GM10248 (cell line): Measurements from ENCODE around the gene MFAP3.

Experiments used
- CTCF ChIA-PET: fragments of 300-600 bp; sonication (Branson Sonifier 250); formaldehyde crosslinking; extraction: SDS; loops from one replicate; lab custom pipeline; 2021; ENCODE audit warnings: antibody characterized with exemption; lab: Yijun Ruan, JAX
- POLR2A ChIA-PET: fragments of 350-650 bp; sonication (Branson Sonifier 250); formaldehyde crosslinking; extraction: SDS; loops from one replicate; lab custom pipeline; 2020; ENCODE audit warnings: antibody characterized with exemption; lab: Yijun Ruan, JAX
- DNase-seq: peaks from one replicate; pipeline ENCODE4 v3.0.0; 2012; ENCODE audit errors: extremely low spot score
- TF ChIP-seq, protein P1 (sequence below): IDR thresholded peaks from 2 replicates; pipeline ENCODE4 v1.5.1; 2012; ENCODE audit warnings: mild to moderate bottlenecking, low read depth; ENCODE audit errors: extremely low read depth, missing control alignments, control extremely low read depth

MFAP3 gene

DNA sequence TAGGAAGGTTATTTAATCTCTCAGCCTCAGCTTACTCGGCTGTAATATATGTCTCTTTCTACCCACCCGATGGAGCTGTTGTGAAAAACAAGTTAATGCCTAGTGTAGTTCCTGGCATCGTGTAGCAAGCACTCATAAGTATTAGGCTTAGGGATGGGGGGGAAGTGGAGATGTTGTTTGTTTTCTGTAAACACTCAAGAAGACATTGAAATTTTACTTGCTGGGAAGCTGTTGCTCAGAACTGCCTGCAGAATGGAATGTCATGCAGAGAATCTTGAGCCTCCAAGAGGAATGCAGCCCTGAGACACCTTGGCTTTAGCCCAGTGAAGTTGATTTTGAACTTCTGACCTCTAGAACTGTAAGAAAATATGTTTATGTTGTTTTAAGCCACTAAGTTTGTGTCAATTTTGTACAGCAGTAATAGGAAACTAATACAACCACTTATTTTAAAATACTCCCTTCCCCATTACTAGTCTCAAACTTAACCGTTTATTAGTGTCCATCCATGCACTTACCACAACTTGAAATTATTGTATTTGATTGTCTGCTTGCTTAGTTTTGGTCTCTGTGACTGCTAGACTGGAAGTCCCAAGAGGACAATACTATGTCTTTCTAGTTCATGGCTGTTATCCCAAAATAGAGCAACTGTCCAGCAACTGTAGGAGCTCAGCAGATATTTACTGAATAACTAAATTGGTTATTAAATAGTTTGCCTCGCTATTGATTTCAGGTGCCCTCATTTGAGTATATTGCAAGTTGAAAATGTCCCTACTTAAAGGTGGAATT, 53.8 kb downstream of the MFAP3 start:
- CTCF ChIA-PET, result interaction anchor here (1.2 to 1.6 kb wide), 2 partner anchors 17 to 97 kb away, joined by 3 to 4 read pairs; partner anchors contain the start of gene GALNT10
- DNase-seq, result no peak
- POLR2A ChIA-PET, result no interaction called here
- TF ChIP-seq, protein P1, sequence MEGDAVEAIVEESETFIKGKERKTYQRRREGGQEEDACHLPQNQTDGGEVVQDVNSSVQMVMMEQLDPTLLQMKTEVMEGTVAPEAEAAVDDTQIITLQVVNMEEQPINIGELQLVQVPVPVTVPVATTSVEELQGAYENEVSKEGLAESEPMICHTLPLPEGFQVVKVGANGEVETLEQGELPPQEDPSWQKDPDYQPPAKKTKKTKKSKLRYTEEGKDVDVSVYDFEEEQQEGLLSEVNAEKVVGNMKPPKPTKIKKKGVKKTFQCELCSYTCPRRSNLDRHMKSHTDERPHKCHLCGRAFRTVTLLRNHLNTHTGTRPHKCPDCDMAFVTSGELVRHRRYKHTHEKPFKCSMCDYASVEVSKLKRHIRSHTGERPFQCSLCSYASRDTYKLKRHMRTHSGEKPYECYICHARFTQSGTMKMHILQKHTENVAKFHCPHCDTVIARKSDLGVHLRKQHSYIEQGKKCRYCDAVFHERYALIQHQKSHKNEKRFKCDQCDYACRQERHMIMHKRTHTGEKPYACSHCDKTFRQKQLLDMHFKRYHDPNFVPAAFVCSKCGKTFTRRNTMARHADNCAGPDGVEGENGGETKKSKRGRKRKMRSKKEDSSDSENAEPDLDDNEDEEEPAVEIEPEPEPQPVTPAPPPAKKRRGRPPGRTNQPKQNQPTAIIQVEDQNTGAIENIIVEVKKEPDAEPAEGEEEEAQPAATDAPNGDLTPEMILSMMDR, result no peak

DNA sequence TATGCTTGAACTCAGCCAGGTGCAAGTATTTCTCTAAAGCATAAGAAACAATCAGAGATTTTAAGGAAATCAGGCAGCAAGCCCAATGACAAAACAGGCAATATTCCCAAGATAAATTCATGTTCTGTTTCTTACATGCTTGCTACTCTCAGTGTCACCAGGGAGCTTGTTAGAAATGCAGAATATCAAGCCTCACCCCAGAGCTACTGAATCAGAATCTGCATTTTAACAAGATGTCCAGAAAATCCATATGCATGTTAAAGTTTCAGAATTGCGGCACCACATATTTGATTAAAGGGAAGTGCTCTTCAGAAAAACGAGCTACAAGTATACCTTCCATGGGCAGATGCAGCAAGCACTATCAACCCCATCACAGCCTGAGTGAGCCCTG, 54.4 kb downstream of the MFAP3 start:
- POLR2A ChIA-PET, result no interaction called here
- no peak for DNase-seq
- TF ChIP-seq, protein P1, result no peak
- CTCF ChIA-PET, result interaction anchor here (1.0 to 1.6 kb wide), 4 partner anchors 17 to 128 kb away, joined by 3 to 4 read pairs (median 4); no protein-coding TSS in a partner anchor

DNA sequence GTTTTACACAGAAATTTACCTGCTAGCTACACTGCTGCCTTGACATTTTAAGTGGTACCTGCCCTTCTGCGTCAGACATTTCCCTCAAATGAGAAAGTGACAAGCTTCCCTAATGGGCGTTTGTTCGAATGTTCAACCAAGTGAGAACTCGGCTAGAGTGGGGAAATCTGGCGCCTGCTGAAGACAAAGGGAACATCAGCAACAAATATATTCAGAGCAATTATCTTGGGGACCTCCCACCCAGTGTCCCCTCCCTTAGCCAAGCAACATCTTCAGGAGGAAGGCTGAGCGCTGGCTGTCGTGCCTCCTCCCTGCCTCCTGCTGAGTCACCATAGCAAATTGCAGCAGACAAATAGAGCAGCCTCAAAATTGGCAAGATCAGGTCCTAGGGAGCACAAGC, 57.1 kb downstream of the MFAP3 start:
- no peak for DNase-seq

DNA sequence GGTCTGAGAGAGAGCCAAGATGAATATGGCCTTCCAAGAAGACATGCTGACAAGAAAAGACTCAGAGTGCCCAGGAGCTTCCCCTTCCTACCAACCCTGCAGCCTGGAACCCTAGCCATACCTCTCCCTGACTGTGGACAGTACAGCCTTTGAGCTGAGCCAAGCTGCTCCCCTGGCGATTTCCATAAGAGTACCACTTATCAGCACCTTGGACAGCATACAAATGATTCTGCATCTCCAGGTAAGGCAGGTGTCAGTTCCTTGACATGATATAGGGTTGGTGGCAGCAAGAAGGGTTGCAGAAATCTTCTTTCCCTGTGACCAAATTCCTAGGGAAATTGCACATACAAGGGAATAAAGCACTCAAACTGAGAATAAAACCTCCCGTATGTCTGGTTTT, 58.3 kb downstream of the MFAP3 start:
- TF ChIP-seq, protein P1, result no peak
- ChIA-PET POLR2A (no interaction called here), CTCF (interaction anchor here (0.9 to 2.3 kb wide), 5 partner anchors 15 to 308 kb away, joined by 3 to 9 read pairs (median 4); no protein-coding TSS in a partner anchor)
- DNase-seq, result no peak

More for the DNA sequence above, 57.1 kb downstream of the MFAP3 start:
- CTCF ChIA-PET, result interaction anchor here (0.7 to 1.0 kb wide), 2 partner anchors 16 to 21 kb away, joined by 3 read pairs; no protein-coding TSS in a partner anchor
- TF ChIP-seq, protein P1, result no peak
- POLR2A ChIA-PET, result no interaction called here

DNA sequence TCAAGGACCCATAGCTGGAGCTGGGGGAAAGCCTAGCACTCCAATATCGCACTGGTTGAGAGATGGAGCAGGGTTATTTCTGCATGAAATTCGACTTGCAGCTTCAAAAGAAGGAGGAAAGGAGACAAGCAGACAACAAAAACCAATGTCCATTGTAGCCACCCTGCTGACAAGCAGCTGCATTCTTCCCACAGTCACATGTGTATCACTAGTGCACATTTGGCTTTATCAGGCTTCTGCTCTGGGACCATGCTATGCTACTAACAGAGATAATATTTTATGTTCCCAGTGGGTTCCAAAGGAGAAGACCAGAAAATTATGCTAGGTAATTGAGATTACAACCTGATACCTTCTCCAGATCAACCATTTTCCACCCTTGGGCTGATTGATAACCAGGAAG, 59.7 kb downstream of the MFAP3 start:
- TF ChIP-seq, protein P1, result no peak
- POLR2A ChIA-PET, result no interaction called here
- no peak for DNase-seq
- CTCF ChIA-PET, result interaction anchor here (0.8 to 2.3 kb wide), 7 partner anchors 10 to 306 kb away, joined by 3 to 9 read pairs (median 4); no protein-coding TSS in a partner anchor

DNA sequence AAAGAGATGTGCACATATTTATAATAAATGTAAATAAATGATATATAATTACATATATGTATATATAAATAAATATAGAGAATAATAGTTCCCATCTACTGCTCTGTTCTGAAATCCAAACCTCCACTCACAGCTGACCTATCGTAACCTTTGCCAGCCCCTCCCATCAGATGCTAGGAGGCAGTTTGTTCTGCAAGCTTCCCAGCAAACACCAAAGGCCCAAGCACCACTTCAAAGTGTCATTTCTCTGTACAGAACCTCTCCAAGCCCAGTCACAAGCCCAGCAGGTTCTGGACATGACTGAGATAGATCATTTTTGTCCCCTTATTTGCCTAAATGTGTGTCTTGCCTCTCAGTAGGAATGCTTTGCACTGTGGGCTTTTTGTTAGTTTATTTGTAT, 62.4 kb downstream of the MFAP3 start:
- DNase-seq, result no peak
- POLR2A ChIA-PET, result no interaction called here
- TF ChIP-seq, protein P1, result no peak
- CTCF ChIA-PET, result interaction anchor here (0.9 to 1.5 kb wide), 2 partner anchors 26 to 29 kb away, joined by 3 to 6 read pairs; no protein-coding TSS in a partner anchor
